ENCODE data around the gene BOLA3.

BOLA3 gene

DNA sequence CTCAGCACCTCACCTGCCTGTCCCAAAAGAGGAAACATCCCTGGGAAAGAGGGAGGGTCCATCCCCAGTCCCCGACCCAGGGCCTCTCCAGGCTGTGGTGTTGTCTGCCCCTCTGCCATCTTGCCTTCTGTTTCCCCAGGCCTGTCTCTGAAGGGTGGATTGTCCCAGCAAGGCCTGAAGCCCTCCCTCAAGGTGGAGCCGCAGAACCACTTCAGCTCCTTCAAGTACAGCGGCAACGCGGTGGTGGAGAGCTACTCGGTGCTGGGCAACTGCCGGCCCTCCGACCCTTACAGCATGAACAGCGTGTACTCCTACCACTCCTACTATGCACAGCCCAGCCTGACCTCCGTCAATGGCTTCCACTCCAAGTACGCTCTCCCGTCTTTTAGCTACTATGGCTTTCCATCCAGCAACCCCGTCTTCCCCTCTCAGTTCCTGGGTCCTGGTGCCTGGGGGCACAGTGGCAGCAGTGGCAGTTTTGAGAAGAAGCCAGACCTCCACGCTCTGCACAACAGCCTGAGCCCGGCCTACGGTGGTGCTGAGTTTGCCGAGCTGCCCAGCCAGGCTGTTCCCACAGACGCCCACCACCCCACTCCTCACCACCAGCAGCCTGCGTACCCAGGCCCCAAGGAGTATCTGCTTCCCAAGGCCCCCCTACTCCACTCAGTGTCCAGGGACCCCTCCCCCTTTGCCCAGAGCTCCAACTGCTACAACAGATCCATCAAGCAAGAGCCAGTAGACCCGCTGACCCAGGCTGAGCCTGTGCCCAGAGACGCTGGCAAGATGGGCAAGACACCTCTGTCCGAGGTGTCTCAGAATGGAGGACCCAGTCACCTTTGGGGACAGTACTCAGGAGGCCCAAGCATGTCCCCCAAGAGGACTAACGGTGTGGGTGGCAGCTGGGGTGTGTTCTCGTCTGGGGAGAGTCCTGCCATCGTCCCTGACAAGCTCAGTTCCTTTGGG, 47.2 kb downstream of the BOLA3 start:
- no peak for TF ChIP-seq ZFX (IDR thresholded peaks at IDR 0.05)
- TF ChIP-seq, protein P1, sequence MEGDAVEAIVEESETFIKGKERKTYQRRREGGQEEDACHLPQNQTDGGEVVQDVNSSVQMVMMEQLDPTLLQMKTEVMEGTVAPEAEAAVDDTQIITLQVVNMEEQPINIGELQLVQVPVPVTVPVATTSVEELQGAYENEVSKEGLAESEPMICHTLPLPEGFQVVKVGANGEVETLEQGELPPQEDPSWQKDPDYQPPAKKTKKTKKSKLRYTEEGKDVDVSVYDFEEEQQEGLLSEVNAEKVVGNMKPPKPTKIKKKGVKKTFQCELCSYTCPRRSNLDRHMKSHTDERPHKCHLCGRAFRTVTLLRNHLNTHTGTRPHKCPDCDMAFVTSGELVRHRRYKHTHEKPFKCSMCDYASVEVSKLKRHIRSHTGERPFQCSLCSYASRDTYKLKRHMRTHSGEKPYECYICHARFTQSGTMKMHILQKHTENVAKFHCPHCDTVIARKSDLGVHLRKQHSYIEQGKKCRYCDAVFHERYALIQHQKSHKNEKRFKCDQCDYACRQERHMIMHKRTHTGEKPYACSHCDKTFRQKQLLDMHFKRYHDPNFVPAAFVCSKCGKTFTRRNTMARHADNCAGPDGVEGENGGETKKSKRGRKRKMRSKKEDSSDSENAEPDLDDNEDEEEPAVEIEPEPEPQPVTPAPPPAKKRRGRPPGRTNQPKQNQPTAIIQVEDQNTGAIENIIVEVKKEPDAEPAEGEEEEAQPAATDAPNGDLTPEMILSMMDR (conservative IDR thresholded peaks at IDR 0.05): no peak
- no peak overlapping the region for H3K27ac ChIP-seq

DNA sequence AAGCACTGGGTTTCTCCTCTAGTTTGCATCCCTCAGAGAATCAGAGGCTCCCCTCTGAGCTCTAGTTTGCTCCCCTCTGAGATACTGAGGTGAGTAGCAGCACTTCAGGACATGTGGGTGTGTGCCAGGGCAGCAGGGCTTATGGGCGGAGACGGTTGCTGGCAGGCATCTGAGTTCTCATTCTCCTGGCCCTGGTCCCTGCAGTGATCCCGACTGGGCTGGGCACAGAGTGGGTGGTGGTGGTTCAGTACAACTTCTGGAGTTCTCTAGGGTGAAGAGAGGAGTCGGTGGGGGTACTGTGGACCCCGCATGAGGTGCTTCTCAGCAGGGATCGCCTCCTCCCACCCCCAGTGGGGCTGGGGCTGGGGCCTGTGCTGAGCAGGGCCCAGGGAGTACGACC, 47.9 kb downstream of the BOLA3 start:
- no peak overlapping the region for H3K27ac ChIP-seq
- TF ChIP-seq ZFX (IDR thresholded peaks at IDR 0.05): no peak
- TF ChIP-seq, protein P1 (conservative IDR thresholded peaks at IDR 0.05): no peak

- no peak overlapping the region for H3K27ac ChIP-seq
- TF ChIP-seq, protein P1 (conservative IDR thresholded peaks at IDR 0.05): no peak
- TF ChIP-seq ZFX (IDR thresholded peaks at IDR 0.05): no peak
These were observed 48.4 kb downstream of the BOLA3 start for GRCh38 chr2:74099271-74099670.

GRCh38 chr2:74097574-74097973, 50.1 kb downstream of the BOLA3 start:
- no peak overlapping the region for H3K27ac ChIP-seq
- TF ChIP-seq, protein P1 (conservative IDR thresholded peaks at IDR 0.05): no peak
- no peak for TF ChIP-seq ZFX (IDR thresholded peaks at IDR 0.05)

DNA sequence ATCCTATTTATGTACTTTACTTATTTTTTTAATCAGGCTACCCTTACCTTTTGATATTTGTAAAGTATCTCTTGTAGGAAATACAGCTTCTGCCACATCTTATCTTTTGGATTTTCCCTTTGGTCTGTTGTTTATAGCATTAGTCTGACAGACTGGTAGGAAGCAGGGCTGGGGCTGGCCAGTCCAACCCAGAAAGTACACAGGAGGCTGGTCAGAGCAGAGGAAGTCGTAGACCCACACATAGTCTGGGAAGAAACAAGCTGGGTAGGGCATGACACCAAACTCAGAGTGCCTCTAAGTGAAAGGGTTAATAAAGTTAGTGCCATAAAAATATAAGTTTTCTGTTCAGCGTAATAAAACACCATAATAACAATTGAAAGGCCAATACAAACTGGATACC, 51.7 kb downstream of the BOLA3 start:
- no peak overlapping the region for H3K27ac ChIP-seq
- TF ChIP-seq, protein P1 (conservative IDR thresholded peaks at IDR 0.05): no peak
- TF ChIP-seq ZFX (IDR thresholded peaks at IDR 0.05): no peak

- TF ChIP-seq, protein P1 (conservative IDR thresholded peaks at IDR 0.05): no peak
- H3K27ac ChIP-seq: no peak overlapping the region
These were observed 52.1 kb downstream of the BOLA3 start for GRCh38 chr2:74095632-74096031.

- H3K27ac ChIP-seq: no peak overlapping the region
- no peak for TF ChIP-seq ZFX (IDR thresholded peaks at IDR 0.05)
- TF ChIP-seq, protein P1 (conservative IDR thresholded peaks at IDR 0.05): no peak
These were observed 53.4 kb downstream of the BOLA3 start for GRCh38 chr2:74094291-74094690.

Measured in C4-2B (cell line).